SK-N-SH (cell line): ENCODE results near the gene WRAP73. TPM values are rescaled to one million over a fixed set of nuclear protein-coding genes. Genes with fewer than 3 reads are reported as not detected.

ENCODE experiments used
- CTCF ChIA-PET: fragments of 300-600, 350-600 bp; formaldehyde crosslinking; extraction: SDS; loops from one replicate; lab custom pipeline; 2021; lab: Yijun Ruan, JAX
- POLR2A ChIA-PET: fragments of 350-600 bp; sonication (Branson Sonifier 250); formaldehyde crosslinking; extraction: SDS; loops from one replicate; lab custom pipeline; 2020; ENCODE audit warnings: antibody characterized with exemption, inconsistent platforms; lab: Yijun Ruan, JAX
- DNase-seq: peaks from one replicate; pipeline ENCODE4 v3.0.0; 2012
- H2AFZ ChIP-seq: fragments of 200-600 bp; sonication (generic); 2 replicates; pipeline ENCODE4 v1.8.1; 2016; ENCODE audit warnings: antibody characterized with exemption, mild to moderate bottlenecking, low read depth
- H3F3A ChIP-seq: fragments of 200-600 bp; sonication (generic); replicated peaks from 2 replicates; pipeline ENCODE3; 2016; ENCODE audit warnings: antibody characterized with exemption, mild to moderate bottlenecking; ENCODE audit not compliant: insufficient read depth
- H3K27ac ChIP-seq, 2 experiments: fragments of 200-500 bp in 1 of 2; fragments of 200-600 bp in 1 of 2; sonication (Bioruptor generic) in 1 of 2; sonication (generic), shearing (Covaris generic) in 1 of 2; 2 replicates each; pipeline versions ENCODE4 v1.5.1 to v1.6.1; 2014 to 2016; ENCODE audit warnings: low read depth in 2 of 2, inconsistent platforms in 1 of 2, low read length in 1 of 2, mild to moderate bottlenecking in 1 of 2, mixed read lengths in 1 of 2
- H3K27me3 ChIP-seq: fragments of 200-600 bp; sonication (generic), shearing (Covaris generic); 2 replicates; pipeline ENCODE4 v1.6.1; 2016; ENCODE audit warnings: mixed run types; ENCODE audit not compliant: insufficient read depth
- H3K36me3 ChIP-seq, 2 experiments: fragments of 200-500 bp in 1 of 2; fragments of 200-600 bp in 1 of 2; sonication (Bioruptor generic) in 1 of 2; sonication (generic) in 1 of 2; replicated peaks in 1 of 2; 2 replicates each; pipeline versions ENCODE3 to v1.5.1; 2014 to 2016; ENCODE audit warnings: low read length in 1 of 2, mild to moderate bottlenecking in 1 of 2; ENCODE audit not compliant: insufficient read depth in 2 of 2, control insufficient read depth in 1 of 2
- H3K4me1 ChIP-seq, 2 experiments: fragments of 200-500 bp in 1 of 2; fragments of 200-600 bp in 1 of 2; sonication (Bioruptor generic) in 1 of 2; sonication (generic), shearing (Covaris generic) in 1 of 2; 2 replicates each; pipeline versions ENCODE4 v1.5.1 to v1.6.1; 2014 to 2016; ENCODE audit warnings: low read depth in 1 of 2, low read length in 1 of 2, mixed run types in 1 of 2; ENCODE audit not compliant: insufficient read depth in 2 of 2, control insufficient read depth in 1 of 2
- H3K4me2 ChIP-seq: fragments of 200-600 bp; sonication (generic), shearing (Covaris generic); 2 replicates; pipeline ENCODE4 v1.6.1; 2017; ENCODE audit warnings: mixed run types
- H3K4me3 ChIP-seq, 2 experiments: fragments of 200-500 bp in 1 of 2; fragments of 200-600 bp in 1 of 2; sonication (Bioruptor generic) in 1 of 2; sonication (generic), shearing (Covaris generic) in 1 of 2; 2 replicates each; pipeline versions ENCODE4 v1.5.1 to v1.8.1; 2014 to 2016; ENCODE audit warnings: low read depth in 2 of 2, inconsistent platforms in 1 of 2, low read length in 1 of 2, mild to moderate bottlenecking in 1 of 2, mixed read lengths in 1 of 2, moderate library complexity in 1 of 2
- H3K79me2 ChIP-seq: fragments of 200-600 bp; sonication (generic); 2 replicates; pipeline ENCODE4 v1.8.1; 2017; ENCODE audit warnings: mild to moderate bottlenecking; ENCODE audit not compliant: insufficient read depth
- H3K9ac ChIP-seq: fragments of 200-600 bp; sonication (generic); 2 replicates; pipeline ENCODE4 v1.6.1; 2017; ENCODE audit warnings: mixed run types
- H3K9me2 ChIP-seq: fragments of 200-600 bp; sonication (generic); 2 replicates; pipeline ENCODE4 v1.6.1; 2017; ENCODE audit warnings: mixed run types
- H3K9me3 ChIP-seq: fragments of 200-600 bp; sonication (generic); 2 replicates; pipeline ENCODE4 v1.6.1; 2017; ENCODE audit warnings: mixed run types, mild to moderate bottlenecking, moderate library complexity
- H4K20me1 ChIP-seq: fragments of 200-600 bp; sonication (generic); 2 replicates; pipeline ENCODE4 v1.6.1; 2017; ENCODE audit warnings: mild to moderate bottlenecking, mixed run types; ENCODE audit not compliant: insufficient read depth
- CHD2 ChIP-seq: fragments of 150-350 bp; IDR thresholded peaks from 2 replicates; pipeline ENCODE4 v1.6.1; 2018; ENCODE audit warnings: low read length; ENCODE audit not compliant: partially characterized antibody
- EZH2phosphoT487 ChIP-seq: fragments of 200-600 bp; sonication (generic); IDR thresholded peaks from 2 replicates; pipeline ENCODE4 v1.6.1; 2017; ENCODE audit warnings: low read depth, mixed run types, mild to moderate bottlenecking, antibody characterized with exemption, moderate library complexity, borderline replicate concordance
- JUND ChIP-seq: IDR thresholded peaks from 2 replicates; pipeline ENCODE4 v1.4.0; 2012
- NRF1 ChIP-seq: IDR thresholded peaks from 2 replicates; pipeline ENCODE4 v1.6.1; 2012; ENCODE audit warnings: low read depth, mild to moderate bottlenecking, low read length
- RAD21 ChIP-seq: IDR thresholded peaks from 2 replicates; pipeline ENCODE4 v1.6.1; 2012; ENCODE audit warnings: mild to moderate bottlenecking, low read length
- RCOR1 ChIP-seq: fragments of 150-350 bp; IDR thresholded peaks from 2 replicates; pipeline ENCODE4 v1.6.1; 2017; ENCODE audit warnings: antibody characterized with exemption, low read length
- RXRA ChIP-seq: IDR thresholded peaks from 2 replicates; pipeline ENCODE4 v1.4.0; 2012; ENCODE audit warnings: low read depth, mild to moderate bottlenecking, borderline replicate concordance
- SIN3A ChIP-seq: IDR thresholded peaks from 2 replicates; pipeline ENCODE4 v1.6.1; 2012; ENCODE audit warnings: low read depth, mild to moderate bottlenecking, low read length, moderate library complexity, borderline replicate concordance
- YY1 ChIP-seq: IDR thresholded peaks from 2 replicates; pipeline ENCODE4 v1.4.0; 2012; ENCODE audit warnings: low read depth, mild to moderate bottlenecking
- WGBS: methylation state at CpG from one replicate; pipeline ENCODE4 v1.1.6; 2017; ENCODE audit warnings: low lambda C conversion rate; 5-methylcytosine and 5-hydroxymethylcytosine counted together
- polyA plus RNA-seq, 3 experiments: library from polyadenylated mRNA; depleted of rRNA; stranded (reverse); fragments of >200 nt; gene quantifications; 2 replicates each; pipeline ENCODE4 v1.2.3, GENCODE V29; 2012
- TF ChIP-seq, protein P1 (sequence below): IDR thresholded peaks from 2 replicates; pipeline ENCODE4 v1.6.1; 2012; ENCODE audit warnings: mild to moderate bottlenecking, low read depth, low read length, moderate library complexity
- TF ChIP-seq, protein P2 (sequence below): IDR thresholded peaks from 2 replicates; pipeline ENCODE4 v1.4.0; 2012; ENCODE audit warnings: low read depth, borderline replicate concordance
- TF ChIP-seq, protein P3 (sequence below): IDR thresholded peaks from 2 replicates; pipeline ENCODE4; 2012
- TF ChIP-seq, protein P4 (sequence below): fragments of 150-350 bp; IDR thresholded peaks from 2 replicates; pipeline ENCODE4 v1.6.1; 2017; ENCODE audit warnings: antibody characterized with exemption, low read length, low read depth, borderline replicate concordance

WRAP73 gene
- polyA plus RNA-seq, 1 of the 3 experiments (the other 2 are of a cell fraction): 61.9 TPM

DNA sequence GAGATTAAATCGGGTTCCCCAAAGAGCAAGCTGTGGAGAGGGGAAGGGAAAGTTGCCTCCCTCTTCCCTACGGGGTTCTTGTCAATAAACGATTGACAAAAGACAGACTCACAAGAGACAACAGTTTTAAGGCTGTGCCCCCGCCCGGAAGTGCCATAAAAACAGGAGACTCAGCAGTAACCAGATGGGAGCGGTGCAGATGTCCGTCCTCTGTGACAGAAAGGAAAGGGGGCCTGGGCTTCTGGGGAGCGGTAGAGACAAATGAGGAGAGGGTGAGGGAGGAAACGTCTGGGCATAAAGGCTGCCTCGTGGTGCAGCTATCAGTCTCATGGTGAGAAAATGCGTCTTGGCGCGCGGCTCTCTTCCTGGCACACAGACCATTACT, 8.3 kb upstream of the WRAP73 start (continued):
- TF ChIP-seq, protein P1, sequence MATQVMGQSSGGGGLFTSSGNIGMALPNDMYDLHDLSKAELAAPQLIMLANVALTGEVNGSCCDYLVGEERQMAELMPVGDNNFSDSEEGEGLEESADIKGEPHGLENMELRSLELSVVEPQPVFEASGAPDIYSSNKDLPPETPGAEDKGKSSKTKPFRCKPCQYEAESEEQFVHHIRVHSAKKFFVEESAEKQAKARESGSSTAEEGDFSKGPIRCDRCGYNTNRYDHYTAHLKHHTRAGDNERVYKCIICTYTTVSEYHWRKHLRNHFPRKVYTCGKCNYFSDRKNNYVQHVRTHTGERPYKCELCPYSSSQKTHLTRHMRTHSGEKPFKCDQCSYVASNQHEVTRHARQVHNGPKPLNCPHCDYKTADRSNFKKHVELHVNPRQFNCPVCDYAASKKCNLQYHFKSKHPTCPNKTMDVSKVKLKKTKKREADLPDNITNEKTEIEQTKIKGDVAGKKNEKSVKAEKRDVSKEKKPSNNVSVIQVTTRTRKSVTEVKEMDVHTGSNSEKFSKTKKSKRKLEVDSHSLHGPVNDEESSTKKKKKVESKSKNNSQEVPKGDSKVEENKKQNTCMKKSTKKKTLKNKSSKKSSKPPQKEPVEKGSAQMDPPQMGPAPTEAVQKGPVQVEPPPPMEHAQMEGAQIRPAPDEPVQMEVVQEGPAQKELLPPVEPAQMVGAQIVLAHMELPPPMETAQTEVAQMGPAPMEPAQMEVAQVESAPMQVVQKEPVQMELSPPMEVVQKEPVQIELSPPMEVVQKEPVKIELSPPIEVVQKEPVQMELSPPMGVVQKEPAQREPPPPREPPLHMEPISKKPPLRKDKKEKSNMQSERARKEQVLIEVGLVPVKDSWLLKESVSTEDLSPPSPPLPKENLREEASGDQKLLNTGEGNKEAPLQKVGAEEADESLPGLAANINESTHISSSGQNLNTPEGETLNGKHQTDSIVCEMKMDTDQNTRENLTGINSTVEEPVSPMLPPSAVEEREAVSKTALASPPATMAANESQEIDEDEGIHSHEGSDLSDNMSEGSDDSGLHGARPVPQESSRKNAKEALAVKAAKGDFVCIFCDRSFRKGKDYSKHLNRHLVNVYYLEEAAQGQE: no peak
- TF ChIP-seq SIN3A (no peak), JUND (no peak), YY1 (no peak), NRF1 (no peak)
- TF ChIP-seq, protein P2, sequence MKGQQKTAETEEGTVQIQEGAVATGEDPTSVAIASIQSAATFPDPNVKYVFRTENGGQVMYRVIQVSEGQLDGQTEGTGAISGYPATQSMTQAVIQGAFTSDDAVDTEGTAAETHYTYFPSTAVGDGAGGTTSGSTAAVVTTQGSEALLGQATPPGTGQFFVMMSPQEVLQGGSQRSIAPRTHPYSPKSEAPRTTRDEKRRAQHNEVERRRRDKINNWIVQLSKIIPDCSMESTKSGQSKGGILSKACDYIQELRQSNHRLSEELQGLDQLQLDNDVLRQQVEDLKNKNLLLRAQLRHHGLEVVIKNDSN: no peak
- TF ChIP-seq, protein P3, sequence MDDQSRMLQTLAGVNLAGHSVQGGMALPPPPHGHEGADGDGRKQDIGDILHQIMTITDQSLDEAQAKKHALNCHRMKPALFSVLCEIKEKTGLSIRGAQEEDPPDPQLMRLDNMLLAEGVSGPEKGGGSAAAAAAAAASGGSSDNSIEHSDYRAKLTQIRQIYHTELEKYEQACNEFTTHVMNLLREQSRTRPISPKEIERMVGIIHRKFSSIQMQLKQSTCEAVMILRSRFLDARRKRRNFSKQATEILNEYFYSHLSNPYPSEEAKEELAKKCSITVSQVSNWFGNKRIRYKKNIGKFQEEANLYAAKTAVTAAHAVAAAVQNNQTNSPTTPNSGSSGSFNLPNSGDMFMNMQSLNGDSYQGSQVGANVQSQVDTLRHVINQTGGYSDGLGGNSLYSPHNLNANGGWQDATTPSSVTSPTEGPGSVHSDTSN: no peak

DNA sequence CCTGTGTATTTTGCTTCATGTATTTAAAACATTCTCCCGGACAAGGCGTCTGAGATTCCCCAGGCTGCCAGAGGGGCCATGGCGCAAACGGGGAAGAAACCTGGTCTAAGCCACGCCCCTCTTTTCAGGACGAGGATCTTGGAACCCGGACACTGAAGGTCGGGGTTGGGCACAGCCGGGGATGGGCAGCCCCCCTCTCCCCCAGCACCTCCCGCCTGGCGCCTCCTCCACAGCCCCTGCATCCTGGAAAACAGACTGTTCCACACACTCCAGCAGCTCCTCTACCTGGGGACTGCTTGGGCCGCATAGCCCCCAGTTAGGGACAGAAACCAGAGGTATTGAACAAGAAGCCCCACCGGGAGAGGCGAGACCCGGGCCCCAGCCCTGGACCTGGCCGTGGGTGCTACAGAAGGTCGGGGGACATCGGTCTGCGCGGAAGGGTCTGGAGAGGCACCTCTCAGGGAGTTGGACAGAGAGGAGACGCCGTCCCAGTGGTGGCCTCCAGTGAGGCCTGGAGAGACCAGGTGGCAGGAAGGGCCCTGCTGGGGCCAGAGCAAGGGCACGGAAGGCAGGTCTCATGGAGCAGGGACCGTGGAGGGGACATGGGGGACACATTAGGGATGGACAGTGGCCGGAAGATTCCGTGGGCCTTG, 7.8 kb upstream of the WRAP73 start:
- TF ChIP-seq, protein P4, sequence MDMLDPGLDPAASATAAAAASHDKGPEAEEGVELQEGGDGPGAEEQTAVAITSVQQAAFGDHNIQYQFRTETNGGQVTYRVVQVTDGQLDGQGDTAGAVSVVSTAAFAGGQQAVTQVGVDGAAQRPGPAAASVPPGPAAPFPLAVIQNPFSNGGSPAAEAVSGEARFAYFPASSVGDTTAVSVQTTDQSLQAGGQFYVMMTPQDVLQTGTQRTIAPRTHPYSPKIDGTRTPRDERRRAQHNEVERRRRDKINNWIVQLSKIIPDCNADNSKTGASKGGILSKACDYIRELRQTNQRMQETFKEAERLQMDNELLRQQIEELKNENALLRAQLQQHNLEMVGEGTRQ: no peak
- TF ChIP-seq CHD2 (no peak), RXRA (no peak), RAD21 (no peak), EZH2phosphoT487 (no peak), RCOR1 (no peak)
- TF ChIP-seq, protein P3: no peak
- TF ChIP-seq, all 33 proteins: peak for 0
- H3F3A ChIP-seq: no peaks in the 10 kb centered on the region
- H3K9ac ChIP-seq: no peak overlapping the region
- WGBS: 82% methylated on average over 23 of the region's 26 CpGs
- DNase-seq: no peak
- H3K9me2 ChIP-seq: no peaks in the 10 kb centered on the region
- no peaks in the 10 kb centered on the region for H3K79me2 ChIP-seq
- POLR2A ChIA-PET: no interaction called here
- peaks cover 0 to 5% of the 10 kb centered on the region in 2 experiments; a peak in 1 of 4 replicates for H3K4me1 ChIP-seq
- peaks cover 4% of the 10 kb centered on the region; the same call in 1 of the 2 replicates for H3K27me3 ChIP-seq
- no peak overlapping the region for H2AFZ ChIP-seq
- no peak overlapping the region for H3K4me2 ChIP-seq
- H4K20me1 ChIP-seq: no peaks in the 10 kb centered on the region
- CTCF ChIA-PET: no interaction called here
- H3K4me3 ChIP-seq: no peak overlapping the region
- no peaks in the 10 kb centered on the region for H3K9me3 ChIP-seq
- no peaks in the 10 kb centered on the region for H3K36me3 ChIP-seq
- H3K27ac ChIP-seq: no peak overlapping the region
